HepG2 (cell line): ENCODE results near the gene DNAJB12. TPM values are rescaled to one million over a fixed set of nuclear protein-coding genes. Genes with fewer than 3 reads are reported as not detected.

ENCODE experiments used
- AKAP8 ChIP-seq: sonication (generic); formaldehyde crosslinking; IDR thresholded peaks from 2 replicates; pipeline ENCODE4 v1.5.1; 2020; ENCODE audit warnings: mild to moderate bottlenecking, missing genetic modification reagents
- ATF5 ChIP-seq: sonication (generic); formaldehyde crosslinking; IDR thresholded peaks from 2 replicates; pipeline ENCODE4 v1.4.0; 2020; ENCODE audit warnings: mild to moderate bottlenecking, low read depth, missing genetic modification reagents
- DNMT3B ChIP-seq: conservative IDR thresholded peaks from 2 replicates; pipeline ENCODE4 v1.6.1; 2016; ENCODE audit warnings: missing biosample characterization, control low read depth
- GMEB2 ChIP-seq: IDR thresholded peaks from 2 replicates; pipeline ENCODE4 v1.6.1; 2016; ENCODE audit warnings: missing biosample characterization, missing genetic modification reagents, low read depth
- NFAT5 ChIP-seq: sonication (generic); formaldehyde crosslinking; IDR thresholded peaks from 2 replicates; pipeline ENCODE4 v1.4.0; 2020; ENCODE audit warnings: missing genetic modification reagents
- POLR2A ChIP-seq, 2 experiments: IDR thresholded peaks; 2 replicates each; pipeline ENCODE4 v1.6.1; 2011; ENCODE audit warnings: low read depth in 2 of 2, low read length in 2 of 2, mild to moderate bottlenecking in 1 of 2, moderate library complexity in 1 of 2; ENCODE audit not compliant: insufficient read depth in 1 of 2
- RXRA ChIP-seq: sonication (generic); formaldehyde crosslinking; IDR thresholded peaks from 2 replicates; pipeline ENCODE4 v1.5.1; 2020; ENCODE audit warnings: missing genetic modification reagents
- ZBTB43 ChIP-seq: sonication (generic); formaldehyde crosslinking; conservative IDR thresholded peaks from 2 replicates; pipeline ENCODE4 v1.4.0; 2020; ENCODE audit warnings: missing genetic modification reagents
- ZHX2 ChIP-seq, 2 experiments: sonication (generic) in 1 of 2; formaldehyde crosslinking in 1 of 2; IDR thresholded peaks; 2 replicates each; pipeline versions ENCODE4 v1.6.1 to v1.9.0; 2014 to 2022; ENCODE audit warnings: antibody characterized with exemption in 1 of 2, borderline replicate concordance in 1 of 2, inconsistent platforms in 1 of 2, low read depth in 1 of 2, missing genetic modification reagents in 1 of 2
- ZNF256 ChIP-seq: sonication (generic); formaldehyde crosslinking; conservative IDR thresholded peaks from 2 replicates; pipeline ENCODE4 v1.4.0; 2020; ENCODE audit warnings: missing genetic modification reagents
- ZNF326 ChIP-seq: sonication (generic); formaldehyde crosslinking; IDR thresholded peaks from 2 replicates; pipeline ENCODE4 v1.4.0; 2020; ENCODE audit warnings: missing genetic modification reagents, borderline replicate concordance
- ZNF576 ChIP-seq: sonication (generic); formaldehyde crosslinking; IDR thresholded peaks from 2 replicates; pipeline ENCODE4 v1.4.0; 2020; ENCODE audit warnings: mild to moderate bottlenecking, missing genetic modification reagents
- ZNF883 ChIP-seq: sonication (generic); formaldehyde crosslinking; IDR thresholded peaks from 2 replicates; pipeline ENCODE4 v1.5.1; 2020; ENCODE audit warnings: mild to moderate bottlenecking, missing genetic modification reagents; ENCODE audit errors: not compliant biosample characterization
- polyA plus RNA-seq, 8 experiments: library from polyadenylated mRNA; depleted of rRNA in 3 of 8; stranded (reverse) in 7 of 8; unstranded in 1 of 8; fragments of >200 nt; fragmentation: Illumina TruSeq in 4 of 8; extraction: Trizol in 4 of 8; gene quantifications; 2 replicates each; pipeline versions ENCODE4 v1.2.1 to v1.2.3, GENCODE V29; 2011 to 2016; ENCODE audit warnings: low read depth in 4 of 8, missing spikeins in 1 of 8, mixed read lengths in 1 of 8; ENCODE audit not compliant: insufficient read depth in 1 of 8
- total RNA-seq, 5 experiments: library from RNA; depleted of rRNA; stranded (reverse); fragments of >200 nt; fragmentation: Illumina TruSeq; extraction: Trizol; gene quantifications; 2 replicates each; pipeline ENCODE4 v1.2.3, GENCODE V29; 2016; ENCODE audit warnings: low read depth in 1 of 5

DNAJB12 gene
- total and polyA plus RNA-seq, 2 of the 13 experiments (the other 11 are each of a cell fraction or from before 2014, with no cell fraction given): 10.8 to 18.2 TPM

GRCh38 chr10:72334825-72335393, 19.8 kb downstream of the DNAJB12 start (continued):
- TF ChIP-seq ZHX2 (IDR thresholded peaks at IDR 0.05; ENCODE audit: low read depth): no peak
- no peak for TF ChIP-seq ZHX2 (CRISPR knock-in tag; IDR thresholded peaks at IDR 0.05; ENCODE audit: borderline replicate concordance)
- no peak for TF ChIP-seq ZNF256
- TF ChIP-seq POLR2A (IDR thresholded peaks at IDR 0.05; ENCODE audit: insufficient read depth in 1 of 2, low read depth in 2 of 2, low read length in 2 of 2): peak in 1 of 2 experiments; percentile 39; a peak in 1 of 4 replicates
- TF ChIP-seq ZNF326 (CRISPR knock-in tag): no peak
- TF ChIP-seq ATF5 (CRISPR knock-in tag): no peak
- TF ChIP-seq NFAT5: no peak
- peak; percentile 96 for TF ChIP-seq RXRA (CRISPR knock-in tag)
- TF ChIP-seq AKAP8 (CRISPR knock-in tag): peak; percentile 63; the same call in 1 of the 2 replicates
- no peak for TF ChIP-seq ZNF883 (CRISPR knock-in tag)
- no peak for TF ChIP-seq ZNF576 (CRISPR knock-in tag)
- TF ChIP-seq GMEB2 (CRISPR knock-in tag): no peak
- TF ChIP-seq DNMT3B: no peak
- no peak for TF ChIP-seq ZBTB43
